GM23248 (cell line): ENCODE data around the gene SOX13.

Experiments used
- EZH2 ChIP-seq: fragments of 200-600 bp; sonication (generic); IDR thresholded peaks from 2 replicates; pipeline ENCODE4 v1.6.1; 2018; ENCODE audit warnings: antibody characterized with exemption, mild to moderate bottlenecking; ENCODE audit not compliant: insufficient read depth, poor library complexity, severe bottlenecking
- EZH2phosphoT487 ChIP-seq: fragments of 200-600 bp; sonication (generic); IDR thresholded peaks from 2 replicates; pipeline ENCODE4 v1.6.1; 2018; ENCODE audit warnings: antibody characterized with exemption, moderate library complexity, mild to moderate bottlenecking, low read depth; ENCODE audit not compliant: insufficient read depth

DNA sequence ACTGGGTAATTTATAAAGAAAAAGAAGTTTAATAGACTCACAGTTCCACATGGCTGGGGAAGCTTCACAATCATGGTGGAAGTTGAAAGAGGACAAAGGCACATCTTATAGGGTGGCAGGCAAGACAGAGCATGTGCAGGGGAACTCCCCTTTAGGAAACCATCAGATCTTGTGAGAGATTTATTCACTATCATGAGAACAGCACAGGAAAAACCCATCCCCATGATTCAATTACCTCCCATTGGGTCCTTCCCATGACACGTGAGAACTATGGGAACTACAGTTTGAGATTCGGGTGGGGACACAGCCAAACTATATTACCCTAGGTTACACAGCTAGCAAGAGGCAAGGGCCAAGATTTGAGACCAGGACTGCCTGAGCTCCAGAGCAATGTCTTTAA, 30.4 kb upstream of the SOX13 start:
- TF ChIP-seq EZH2phosphoT487: no peak
- no peak for TF ChIP-seq EZH2
